GM18907 (cell line): ENCODE results near the gene FTO.

ENCODE experiments used
- ATAC-seq: cut with Tn5 transposase; IDR thresholded peaks from one replicate; pipeline ENCODE4 v1.9.1; 2021; ENCODE audit warnings: mild to moderate bottlenecking, moderate library complexity; ENCODE audit not compliant: unreplicated experiment

The FTO gene

DNA sequence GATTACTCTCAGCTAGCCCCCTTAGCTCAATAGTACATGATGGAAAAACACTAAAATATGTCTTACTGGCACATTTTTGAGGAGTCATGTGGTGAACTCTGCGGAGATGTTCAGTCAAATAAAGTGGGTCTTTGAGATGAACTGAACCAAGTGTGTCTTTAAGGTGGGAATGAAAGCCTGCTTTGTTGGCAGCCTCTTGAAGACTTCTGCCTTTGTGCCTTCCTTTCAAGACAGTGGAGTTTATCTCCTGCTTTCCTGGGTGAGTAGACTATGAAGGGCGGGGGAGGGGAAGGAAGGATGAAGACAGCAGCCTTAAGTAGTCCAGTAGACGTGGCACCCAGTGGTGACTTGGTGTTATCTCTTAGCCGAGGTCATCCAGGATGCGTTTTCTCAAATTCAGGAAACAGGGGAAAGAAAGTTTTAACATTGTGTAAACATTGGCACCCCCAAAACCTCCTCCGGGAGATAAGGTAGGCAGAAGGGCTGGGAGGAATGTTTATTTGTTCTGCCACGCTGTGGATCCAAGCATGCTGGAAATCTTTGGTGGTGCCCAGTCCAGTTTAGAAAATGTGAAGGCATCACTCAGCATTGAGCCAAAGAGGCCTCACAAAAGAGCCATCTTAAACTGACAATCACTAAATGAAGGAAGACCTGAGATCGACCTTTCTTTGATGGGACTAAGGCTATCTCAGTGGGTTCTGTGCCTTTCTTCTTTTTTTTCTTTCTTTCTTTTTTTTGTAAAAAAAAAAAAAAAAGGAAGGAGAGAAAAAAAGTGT lies 220.6 kb downstream of the FTO start:
- ATAC-seq, result no peak

DNA sequence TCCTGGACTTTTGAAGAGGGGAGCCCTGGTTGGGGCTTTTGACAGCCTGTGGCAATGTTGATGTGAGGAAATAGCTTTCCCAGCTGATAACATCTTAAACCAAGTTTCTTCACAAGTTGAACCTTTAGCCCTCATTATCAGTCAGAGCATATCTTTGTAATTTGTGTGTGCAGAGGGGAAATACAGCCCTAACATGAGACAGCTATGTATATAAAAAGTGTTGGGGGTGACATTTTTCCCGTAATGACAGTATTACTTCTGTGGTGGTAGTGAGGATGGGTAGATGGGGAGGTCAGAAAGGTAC lies 221.1 kb downstream of the FTO start:
- ATAC-seq, result no peak

DNA sequence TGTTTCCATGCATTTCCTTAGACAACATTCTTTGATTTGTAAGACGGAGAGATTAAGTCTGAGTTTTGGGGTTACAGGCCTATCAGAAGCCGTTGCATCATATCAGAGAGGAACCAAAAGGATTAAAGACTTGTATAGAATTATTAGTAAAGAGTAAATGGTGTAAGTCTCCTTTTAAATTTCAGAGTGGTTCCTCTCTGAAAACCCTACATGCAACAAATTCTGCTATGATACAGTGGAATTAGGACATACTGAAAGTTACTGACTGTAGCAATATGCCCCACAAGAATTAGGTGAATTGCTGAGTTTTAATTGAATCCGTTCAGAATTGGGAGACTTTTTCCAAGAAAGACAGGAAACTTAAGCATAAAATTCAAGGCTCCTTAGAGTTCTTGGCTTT lies 221.6 kb downstream of the FTO start:
- ATAC-seq, result no peak

DNA sequence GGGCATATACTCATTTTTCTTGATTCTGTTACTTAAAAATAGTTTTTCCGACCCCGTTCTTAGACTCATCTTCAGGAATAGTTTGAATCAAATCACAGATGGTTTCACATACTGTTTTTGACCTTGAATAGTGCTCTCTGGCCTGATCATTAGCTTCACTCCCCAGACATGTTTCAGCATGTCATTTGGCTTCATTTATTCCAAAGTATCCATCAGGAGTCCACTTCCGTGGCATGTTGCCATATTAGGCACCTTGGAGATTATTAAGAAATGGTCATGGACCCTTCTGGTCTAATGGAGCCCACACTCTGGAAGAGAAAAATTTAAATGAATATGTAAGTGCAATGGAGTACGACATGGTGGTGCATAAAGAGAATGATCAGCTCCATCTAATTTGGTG lies 222.3 kb downstream of the FTO start:
- no peak for ATAC-seq

DNA sequence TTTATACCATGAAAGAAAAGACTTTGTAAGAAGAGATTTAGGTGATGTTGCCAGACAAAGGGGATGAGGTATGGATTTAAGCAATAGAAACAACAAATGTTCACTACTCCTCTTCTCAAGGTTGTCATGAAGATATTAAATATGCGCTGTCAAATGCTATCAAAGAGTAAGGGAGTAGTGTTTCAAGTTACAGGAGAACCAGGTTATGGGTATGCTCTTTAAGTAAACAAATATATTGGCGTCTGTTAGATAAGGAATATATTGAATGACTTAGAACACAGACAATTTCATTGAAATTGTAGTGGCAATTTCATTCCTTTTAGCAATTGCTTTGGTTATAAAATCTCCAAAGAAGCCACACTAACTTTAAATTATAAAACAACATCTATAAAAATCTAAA lies 229.0 kb downstream of the FTO start:
- ATAC-seq, result no peak

DNA sequence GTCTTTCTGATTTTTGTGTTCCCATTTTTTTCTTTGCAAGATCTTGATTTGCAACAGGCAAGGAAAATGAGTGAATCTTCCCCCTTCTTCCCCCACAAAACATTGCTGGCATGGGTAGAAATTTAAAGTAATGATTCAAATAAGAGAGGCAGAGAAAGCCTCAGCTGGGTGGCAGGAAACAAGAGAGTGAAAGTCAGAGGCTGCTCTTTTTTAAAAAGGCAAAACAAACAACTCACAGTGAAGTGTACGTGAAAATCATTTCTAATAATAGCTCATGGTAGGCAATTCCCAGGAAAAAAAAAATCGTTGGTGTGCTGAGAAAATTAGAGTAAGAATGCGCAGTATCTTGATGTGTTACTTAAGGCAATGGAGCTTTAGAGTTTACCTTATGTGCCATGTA lies 229.5 kb downstream of the FTO start:
- ATAC-seq, result no peak

DNA sequence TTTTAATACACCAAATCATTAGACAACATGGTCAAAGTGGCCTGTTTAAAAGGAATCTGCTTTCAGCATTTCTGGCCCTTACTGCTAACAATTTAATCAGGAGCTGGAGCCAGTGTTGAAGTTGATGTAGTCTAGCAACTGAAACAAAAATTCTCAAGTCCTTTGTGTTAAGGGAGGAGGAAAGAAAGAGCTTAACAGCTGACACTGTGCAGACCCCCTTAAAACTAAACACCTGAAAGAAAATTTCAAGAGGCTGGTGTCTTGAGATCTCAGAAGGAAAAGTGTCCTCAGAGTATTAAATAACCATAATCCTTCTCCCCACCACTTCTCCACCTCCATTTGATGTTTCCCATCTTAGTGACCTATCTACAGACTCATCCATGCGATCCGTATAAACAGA lies 232.1 kb downstream of the FTO start:
- ATAC-seq, result no peak

DNA sequence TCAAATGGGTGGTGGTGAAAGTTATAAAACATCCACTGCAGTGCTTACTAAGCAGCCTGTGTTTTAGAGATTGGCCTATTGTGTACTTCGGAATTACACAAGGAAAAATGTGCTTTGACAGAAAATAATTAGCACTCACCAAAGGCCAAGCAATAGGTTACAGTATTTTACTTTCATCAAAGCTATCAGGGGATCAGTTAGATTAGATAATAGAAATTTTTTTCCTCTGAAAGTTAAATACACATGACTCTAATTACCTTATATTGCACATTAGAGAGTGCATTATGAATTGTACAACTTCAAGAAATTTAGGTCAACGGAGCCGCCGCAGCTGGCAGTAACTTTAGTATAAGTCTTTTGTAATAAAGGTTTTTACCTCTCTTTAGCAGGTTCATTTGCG lies 232.6 kb downstream of the FTO start:
- no peak for ATAC-seq

DNA sequence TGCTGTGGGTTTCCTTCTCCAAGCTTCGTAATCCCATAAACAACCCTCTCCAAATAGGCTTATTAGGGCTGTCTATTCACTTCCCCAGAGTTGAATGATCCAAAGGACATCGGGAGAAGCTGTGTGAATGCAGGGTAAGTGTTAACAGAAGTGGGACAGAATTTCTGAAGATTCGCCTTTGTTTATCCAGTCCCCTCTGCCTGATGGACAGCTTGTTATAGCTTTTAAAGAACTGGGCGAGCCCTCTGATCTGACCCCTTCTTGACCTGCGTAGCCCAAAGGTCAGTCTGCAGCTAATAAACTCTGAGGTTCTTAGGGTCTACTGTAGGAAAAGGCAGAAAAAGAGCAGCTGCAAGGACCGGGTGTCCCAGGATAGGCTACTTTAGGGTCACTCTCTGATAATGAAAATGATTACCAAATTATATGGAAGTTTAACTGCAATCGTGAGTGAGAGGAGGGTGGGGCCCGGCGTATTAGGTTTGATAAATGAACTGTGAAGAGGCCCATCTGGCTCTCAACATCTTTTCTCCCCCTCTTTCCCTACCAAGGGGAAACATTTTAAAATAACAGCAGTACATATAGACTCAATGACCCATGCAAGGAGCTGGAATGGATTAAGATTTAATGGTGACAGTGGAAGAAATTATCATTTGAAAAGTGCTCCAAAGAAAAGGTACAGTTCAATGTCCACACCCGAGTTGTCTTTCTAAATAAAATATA lies 233.4 kb downstream of the FTO start:
- ATAC-seq, result no peak

DNA sequence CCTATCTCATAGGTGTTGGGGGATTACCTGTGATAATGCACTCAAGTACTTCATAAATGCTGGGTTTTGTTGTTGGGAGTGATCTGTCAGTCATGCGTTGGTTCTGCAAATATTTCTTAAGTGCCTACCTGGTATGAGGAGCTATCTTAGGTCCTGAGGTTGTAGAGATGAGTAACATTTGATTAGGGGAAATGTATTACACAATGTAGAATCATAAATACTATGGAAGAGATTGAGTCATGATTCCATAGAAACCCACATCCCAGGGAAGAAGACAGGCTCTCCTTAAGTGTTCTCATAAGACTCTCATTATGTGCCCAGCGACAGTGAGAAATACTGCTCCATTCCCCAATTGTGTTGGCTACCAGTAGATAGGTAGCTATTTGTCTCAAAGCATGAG lies 240.1 kb downstream of the FTO start:
- no peak for ATAC-seq

DNA sequence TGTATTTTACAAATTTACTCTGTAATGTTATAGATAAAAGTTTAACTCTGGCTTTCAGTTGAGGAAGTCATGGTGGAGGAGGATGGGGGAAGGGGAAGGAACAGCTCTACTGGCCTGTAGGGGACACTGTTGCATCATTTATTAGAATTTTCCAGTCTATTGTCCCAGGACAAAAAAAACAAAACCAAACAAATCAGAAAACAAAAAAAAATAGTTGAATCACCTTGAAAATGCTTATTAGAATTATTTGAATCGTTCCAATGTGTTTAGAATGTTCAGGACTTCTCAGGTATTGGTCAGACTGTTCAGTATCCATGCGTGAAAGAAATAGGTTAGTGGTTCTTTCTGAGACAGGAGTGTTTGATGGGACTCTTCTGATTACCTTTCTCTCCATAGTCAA lies 242.0 kb downstream of the FTO start:
- peak; percentile 44 for ATAC-seq

DNA sequence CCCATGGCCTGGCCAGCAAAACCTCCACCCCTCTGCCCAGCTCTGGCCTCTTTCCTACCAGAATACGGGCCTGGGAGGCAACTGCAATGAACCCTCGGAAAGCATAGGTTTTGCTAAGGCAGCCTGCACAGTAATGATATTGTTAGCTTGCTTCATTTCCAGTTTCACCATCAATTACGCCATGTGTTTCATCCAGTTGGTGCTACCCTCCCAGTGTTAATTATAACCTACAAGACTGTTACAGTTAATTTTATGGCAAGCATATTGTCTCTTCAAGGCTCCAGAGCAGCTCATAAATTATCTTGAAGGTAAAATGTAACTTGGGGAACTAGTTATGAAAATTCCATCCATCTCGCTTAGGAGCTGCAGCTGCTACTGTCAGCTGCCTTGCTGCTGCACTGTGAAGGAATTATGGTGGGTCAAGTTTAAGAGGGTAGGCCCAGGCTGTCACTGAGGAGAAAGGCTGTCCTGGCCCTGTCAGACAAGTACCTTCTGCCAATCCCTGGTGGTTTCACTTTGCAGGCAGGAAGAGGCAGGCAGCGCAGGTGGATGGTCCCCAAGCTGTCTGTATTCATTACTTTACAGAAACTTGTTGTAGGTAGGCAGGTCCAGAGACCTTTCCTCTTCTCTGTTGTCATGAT lies 242.9 kb downstream of the FTO start:
- no peak for ATAC-seq

DNA sequence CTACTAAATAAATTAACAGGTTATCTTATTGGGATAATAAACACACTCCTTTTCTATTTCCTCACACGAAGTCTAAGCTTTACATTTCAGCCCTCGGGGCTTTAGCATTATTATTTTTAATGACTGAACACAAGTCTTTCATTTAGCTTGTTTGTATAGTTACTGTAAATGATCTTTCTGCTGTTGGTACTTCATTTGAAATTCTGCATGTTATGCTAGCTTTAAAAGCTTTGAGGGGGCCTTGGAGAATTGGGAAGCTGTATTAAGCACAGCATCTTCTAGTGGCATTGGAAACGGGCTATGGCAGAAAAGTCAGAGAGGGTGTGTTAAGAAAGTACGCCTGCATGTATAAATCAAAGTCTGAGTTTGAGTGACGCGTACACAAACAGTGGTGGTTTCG lies 243.7 kb downstream of the FTO start:
- no peak for ATAC-seq

DNA sequence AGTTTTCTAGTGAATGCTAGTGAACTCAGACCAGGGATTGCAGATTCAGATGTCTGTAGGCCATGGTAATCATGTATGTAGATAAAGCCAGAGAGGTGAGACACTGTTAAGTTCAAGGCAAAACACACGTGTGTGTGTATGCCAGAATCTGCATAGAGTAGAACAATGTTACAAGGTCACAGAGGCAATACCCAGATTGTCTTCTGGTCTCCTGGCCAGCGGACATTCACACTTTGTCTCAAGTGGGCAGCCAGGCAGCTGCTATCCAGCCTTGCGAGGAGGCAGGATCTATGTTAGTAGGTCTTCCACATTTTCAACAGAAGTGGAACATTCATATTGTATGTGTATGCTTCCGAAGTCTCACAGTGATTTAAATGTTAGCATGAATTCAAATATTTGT lies 244.4 kb downstream of the FTO start:
- no peak for ATAC-seq

DNA sequence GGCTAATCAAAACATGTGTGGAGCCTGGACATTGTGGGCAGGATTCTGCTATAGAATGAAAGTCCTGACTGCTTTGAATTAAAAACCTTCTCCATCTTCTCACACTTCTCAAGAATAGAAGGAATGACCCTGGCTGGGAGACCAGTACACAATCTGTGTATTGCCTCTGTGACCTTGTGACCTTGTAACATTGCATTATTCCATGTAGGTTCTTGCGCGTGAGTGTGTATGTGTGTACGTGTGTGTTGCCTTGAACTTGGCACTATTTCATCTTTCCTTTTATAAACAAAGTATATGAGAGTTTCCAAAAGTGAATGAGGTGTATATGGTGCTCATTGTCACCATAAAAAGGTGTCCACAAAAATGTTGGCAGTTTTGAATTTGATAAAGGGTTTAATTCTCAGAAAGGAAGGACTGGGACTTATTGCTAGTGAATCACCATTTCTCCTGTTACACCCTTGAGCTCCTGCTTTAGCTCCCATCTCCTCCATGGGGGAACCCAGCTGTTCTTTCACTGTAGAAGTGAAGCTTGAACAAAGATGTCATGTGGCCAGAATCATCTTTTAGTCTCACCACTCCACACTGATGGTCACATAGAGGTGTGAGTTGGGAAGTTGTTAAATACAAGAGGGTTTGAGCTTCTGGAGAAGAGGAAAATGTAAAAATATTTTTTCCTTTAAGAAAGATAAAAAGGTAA lies 244.9 kb downstream of the FTO start:
- no peak for ATAC-seq

DNA sequence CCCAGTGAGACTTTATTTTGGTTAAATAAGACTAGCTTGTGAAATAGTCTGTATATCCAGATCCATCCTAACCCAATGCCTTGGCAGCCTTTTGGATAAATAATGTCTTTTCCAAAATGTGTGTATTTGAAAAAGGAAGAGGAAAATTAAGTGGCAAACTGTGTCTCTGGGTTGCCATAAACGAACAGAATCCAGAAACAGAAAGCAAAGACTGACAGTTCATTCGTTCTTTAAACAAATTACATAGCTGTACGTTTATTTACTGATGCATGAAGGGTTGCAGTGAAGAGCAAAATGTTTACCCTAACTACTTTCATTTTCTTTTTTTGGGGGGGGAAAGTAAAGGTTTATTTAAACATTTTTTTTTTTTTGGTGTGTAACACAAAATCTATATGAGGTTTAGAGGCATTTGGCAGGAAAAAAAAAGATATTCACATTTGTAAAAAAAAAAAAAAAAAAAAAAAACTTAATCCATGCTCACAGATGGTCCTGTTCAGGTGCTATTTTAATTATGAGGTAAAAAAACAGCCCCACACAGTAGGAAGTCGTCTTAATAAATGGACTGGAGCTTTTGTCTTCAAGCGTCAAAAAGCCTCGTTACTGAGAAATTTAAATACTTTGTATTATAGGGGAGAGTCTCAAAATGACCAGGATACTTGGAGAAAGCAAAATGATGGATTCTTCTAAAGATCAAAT lies 245.9 kb downstream of the FTO start:
- ATAC-seq, result peak; percentile 47

DNA sequence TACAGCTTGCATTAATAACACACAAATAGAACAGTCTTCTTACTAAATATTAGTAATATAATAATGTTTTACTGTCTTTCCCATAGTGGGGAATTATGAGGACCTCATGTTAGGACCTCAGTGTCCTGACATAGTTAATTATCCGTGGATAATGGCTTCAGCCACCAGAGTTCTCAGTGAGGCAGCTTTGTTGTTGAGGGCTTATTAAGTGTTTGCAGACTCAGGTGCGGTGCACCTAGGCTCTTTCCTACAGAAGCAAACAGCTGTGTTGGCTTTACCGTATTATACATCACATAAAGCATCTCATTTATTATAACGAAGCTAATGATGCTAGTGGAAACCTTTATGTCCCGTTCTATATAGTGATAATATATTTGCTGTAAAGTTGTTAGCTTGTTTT lies 246.7 kb downstream of the FTO start:
- ATAC-seq, result no peak

DNA sequence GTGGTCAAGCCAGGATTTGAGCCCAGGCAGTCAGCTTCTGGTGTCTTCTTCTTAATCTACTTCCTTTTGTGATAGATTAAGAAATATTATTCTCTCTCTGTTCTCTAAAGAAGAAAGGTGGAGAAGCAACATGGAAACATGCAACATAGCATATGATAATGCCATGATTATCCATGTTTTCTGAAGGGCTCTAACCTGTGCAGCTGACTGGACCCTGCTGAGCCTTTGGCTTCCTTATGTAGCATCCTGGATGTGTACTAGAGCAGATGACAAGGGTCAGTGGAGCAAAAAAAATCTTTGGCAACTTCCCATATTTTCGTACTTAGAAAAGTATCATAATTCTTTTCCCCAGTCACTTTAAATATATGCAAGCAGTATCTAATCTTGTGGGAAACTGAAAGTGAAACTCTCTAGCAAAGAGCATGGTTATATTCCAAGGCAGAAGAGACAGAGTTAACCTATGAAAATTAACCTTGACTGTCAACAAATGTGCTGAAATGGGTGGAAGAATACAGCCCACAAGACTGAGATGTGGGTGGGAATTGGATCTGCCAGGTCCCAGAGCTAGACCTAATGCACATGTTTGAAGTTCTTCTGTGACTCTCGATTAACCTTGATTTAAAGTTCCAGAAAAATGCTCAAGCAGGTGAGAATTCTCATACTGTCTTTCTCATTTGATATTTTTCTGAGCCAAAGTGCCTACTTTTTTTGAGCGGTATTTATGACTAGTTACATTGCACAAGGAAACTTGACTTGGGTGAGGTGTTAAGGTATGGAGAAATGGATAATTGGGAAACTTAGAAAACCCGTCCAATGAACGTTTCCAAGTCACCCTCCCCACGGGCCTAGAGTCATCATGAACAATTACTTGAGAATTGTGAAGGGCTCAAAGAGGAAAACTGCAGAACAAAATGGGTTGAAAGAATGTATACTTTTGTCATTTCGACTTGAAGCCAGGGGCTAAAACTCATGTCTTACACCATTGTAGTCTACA lies 248.6 kb downstream of the FTO start:
- ATAC-seq, result peak; percentile 69

DNA sequence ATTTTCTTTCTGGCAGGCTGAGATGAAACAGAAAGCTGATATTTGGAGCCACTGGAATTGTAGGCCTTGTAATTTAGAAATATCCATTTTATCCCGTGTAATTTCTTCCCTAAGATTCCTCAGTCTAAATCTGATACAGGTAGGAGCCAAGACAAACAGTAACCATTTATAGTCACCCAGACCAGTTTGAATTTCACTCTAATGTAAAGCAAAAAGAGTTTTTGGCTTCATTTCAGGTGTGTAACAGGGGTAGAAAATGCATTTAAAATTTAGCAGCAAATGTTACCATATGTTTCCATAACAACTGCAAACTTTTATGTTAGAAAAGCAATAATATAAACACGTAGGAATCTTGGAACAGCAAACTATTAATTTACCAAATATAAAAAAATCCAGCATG lies 249.4 kb downstream of the FTO start:
- ATAC-seq, result no peak
